Measurements from ENCODE around the gene SLC34A3.
"Not testable (repeated sequence)": the region's sequence is repeated elsewhere in the genome, so short reads cannot be mapped to it uniquely, and the experiment has no call there.

The SLC34A3 gene

GRCh38 chr9:137243626-137244485 is 13.2 kb downstream of the SLC34A3 start:
- peak; percentile 52 for DNase-seq

- DNase-seq, result peak; percentile 52
Observed at GRCh38 chr9:137244486-137245449, 14.1 kb downstream of the SLC34A3 start.

- no peak for DNase-seq
Observed at GRCh38 chr9:137245450-137246421, 15.0 kb downstream of the SLC34A3 start.

- peak; percentile 29 for DNase-seq
Observed at GRCh38 chr9:137247135-137247915, 16.6 kb downstream of the SLC34A3 start.

GRCh38 chr9:137247916-137248175 is 17.1 kb downstream of the SLC34A3 start:
- DNase-seq, result no peak

- DNase-seq, result no peak
Observed at GRCh38 chr9:137250329-137251193, 19.9 kb downstream of the SLC34A3 start.

GRCh38 chr9:137251194-137251461 is 20.4 kb downstream of the SLC34A3 start, which contains the start of gene STPG3:
TSS of gene STPG3 (plus strand) at chr9:137251286. CDS start at chr9:137251287, 1 bp downstream.
- no peak for DNase-seq

GRCh38 chr9:137251490-137252268 is 21.0 kb downstream of the SLC34A3 start:
- DNase-seq, result no peak

- DNase-seq, result no peak
Observed at GRCh38 chr9:137252555-137253506, 22.1 kb downstream of the SLC34A3 start.

- no peak for DNase-seq
Observed at GRCh38 chr9:137253717-137254623, 23.3 kb downstream of the SLC34A3 start.

GRCh38 chr9:137254624-137255447 is 24.1 kb downstream of the SLC34A3 start, which contains the start of gene NELFB:
TSS of gene NELFB (plus strand) at chr9:137255327.
- peak; percentile 90 for DNase-seq

GRCh38 chr9:137255448-137256114 is 24.9 kb downstream of the SLC34A3 start:
- no peak for DNase-seq

- no peak for DNase-seq
Observed at GRCh38 chr9:137256362-137256761, 25.7 kb downstream of the SLC34A3 start.

GRCh38 chr9:137256856-137257255 is 26.2 kb downstream of the SLC34A3 start:
- no peak for DNase-seq

GRCh38 chr9:137262173-137262908 is 31.6 kb downstream of the SLC34A3 start:
- DNase-seq, result not testable (repeated sequence)
